ACC112 (cell line): Measurements from ENCODE around the gene PPP4C.

ENCODE experiments used
- H2AFZ ChIP-seq: fragments of 200-600 bp; sonication (generic); one replicate; pipeline ENCODE4 v1.6.0; 2017; ENCODE audit warnings: antibody characterized with exemption, low read length; ENCODE audit not compliant: unreplicated experiment
- H3K27ac ChIP-seq: fragments of 200-600 bp; sonication (generic); 2 replicates; pipeline ENCODE4 v1.5.1; 2014; ENCODE audit warnings: low read depth, mild to moderate bottlenecking, antibody characterized with exemption, low read length, moderate library complexity
- H3K27me3 ChIP-seq: fragments of 200-600 bp; sonication (generic); 2 replicates; pipeline ENCODE4 v1.6.1; 2014; ENCODE audit warnings: mild to moderate bottlenecking, antibody characterized with exemption, low read length, moderate library complexity, mixed read lengths; ENCODE audit not compliant: insufficient read depth
- H3K36me3 ChIP-seq: fragments of 200-600 bp; sonication (generic); 2 replicates; pipeline ENCODE4 v1.6.1; 2016; ENCODE audit warnings: mild to moderate bottlenecking, antibody characterized with exemption, low read length, moderate library complexity, mixed read lengths; ENCODE audit not compliant: insufficient read depth
- H3K4me1 ChIP-seq: fragments of 200-600 bp; sonication (generic); one replicate; pipeline ENCODE4 v1.6.1; 2016; ENCODE audit warnings: low read length, mixed read lengths; ENCODE audit not compliant: insufficient read depth, unreplicated experiment, control insufficient read depth
- H3K4me3 ChIP-seq: fragments of 200-600 bp; sonication (generic); 2 replicates; pipeline ENCODE4 v1.5.1; 2014; ENCODE audit warnings: mild to moderate bottlenecking, low read depth, low read length
- H3K79me2 ChIP-seq: fragments of 200-600 bp; sonication (generic); one replicate; pipeline ENCODE4 v1.6.0; 2016; ENCODE audit warnings: low read length; ENCODE audit not compliant: control insufficient read depth, unreplicated experiment, insufficient read depth

PPP4C gene

GRCh38 chr16:30068333-30068732, 7.5 kb upstream of the PPP4C start:
- H3K4me1 ChIP-seq, result peaks cover 37% of the 10 kb centered on the region
- peaks cover 55% of the 10 kb centered on the region for H3K79me2 ChIP-seq
- peaks cover 58% of the 10 kb centered on the region for H3K36me3 ChIP-seq
- no peaks in the 10 kb centered on the region for H3K27me3 ChIP-seq
- H2AFZ ChIP-seq, result no peak overlapping the region
- peak overlapping the region; percentile 97 for H3K4me3 ChIP-seq
- H3K27ac ChIP-seq, result peak overlapping the region; percentile 3; the same call in 1 of the 2 replicates

- peak overlapping the region; percentile 97 for H3K4me3 ChIP-seq
- H3K79me2 ChIP-seq, result peaks cover 51% of the 10 kb centered on the region
- no peaks in the 10 kb centered on the region for H3K27me3 ChIP-seq
- peaks cover 31% of the 10 kb centered on the region for H3K4me1 ChIP-seq
- H3K27ac ChIP-seq, result peak overlapping the region; percentile 3; the same call in 1 of the 2 replicates
- peaks cover 58% of the 10 kb centered on the region for H3K36me3 ChIP-seq
- no peak overlapping the region for H2AFZ ChIP-seq
These were observed 6.8 kb upstream of the PPP4C start for GRCh38 chr16:30068750-30069610.

GRCh38 chr16:30069611-30070462, 6.0 kb upstream of the PPP4C start:
- peak overlapping the region; percentile 97 for H3K4me3 ChIP-seq
- H3K27ac ChIP-seq, result peak overlapping the region; percentile 2
- H3K4me1 ChIP-seq, result peaks cover 29% of the 10 kb centered on the region

DNA sequence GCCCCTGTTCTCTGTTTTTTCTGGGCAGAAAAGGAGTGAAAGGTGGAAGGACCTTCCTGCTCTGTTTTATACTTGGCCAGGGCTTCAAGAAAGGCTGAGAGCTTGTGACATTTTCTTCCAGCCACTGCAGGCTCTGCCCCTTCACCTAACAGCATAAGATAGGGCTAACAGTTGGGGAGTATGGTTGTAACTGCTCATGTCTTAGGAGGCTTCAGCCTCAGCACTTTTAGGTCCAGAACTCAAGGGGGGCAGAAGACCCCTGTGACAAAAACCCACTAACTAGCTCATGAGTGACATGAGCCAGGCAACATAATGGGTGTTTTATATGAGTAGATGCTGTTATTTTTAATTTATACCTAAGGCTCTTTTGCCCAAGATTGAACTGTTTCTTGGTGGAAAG, 5.3 kb upstream of the PPP4C start:
- peaks cover 58% of the 10 kb centered on the region for H3K36me3 ChIP-seq
- peaks cover 51% of the 10 kb centered on the region for H3K79me2 ChIP-seq
- peaks cover 29% of the 10 kb centered on the region for H3K4me1 ChIP-seq
- H2AFZ ChIP-seq, result no peak overlapping the region
- H3K27ac ChIP-seq, result peak overlapping the region; percentile 2
- no peaks in the 10 kb centered on the region for H3K27me3 ChIP-seq
- peak overlapping the region; percentile 97; the same call in 1 of the 2 replicates for H3K4me3 ChIP-seq

More at GRCh38 chr16:30069611-30070462, 6.0 kb upstream of the PPP4C start:
- Histone ChIP-seq H2AFZ (no peak overlapping the region), H3K27me3 (no peaks in the 10 kb centered on the region), H3K36me3 (peaks cover 58% of the 10 kb centered on the region), H3K79me2 (peaks cover 51% of the 10 kb centered on the region)

- H2AFZ ChIP-seq, result no peak overlapping the region
- peak overlapping the region; percentile 92 for H3K4me3 ChIP-seq
- H3K27me3 ChIP-seq, result no peaks in the 10 kb centered on the region
- H3K4me1 ChIP-seq, result peaks cover 16% of the 10 kb centered on the region
- H3K27ac ChIP-seq, result peak overlapping the region; percentile 74
- H3K36me3 ChIP-seq, result peaks cover 28% of the 10 kb centered on the region
- peaks cover 55% of the 10 kb centered on the region for H3K79me2 ChIP-seq
These were observed 540 bp downstream of the PPP4C start for GRCh38 chr16:30076276-30076791.

DNA sequence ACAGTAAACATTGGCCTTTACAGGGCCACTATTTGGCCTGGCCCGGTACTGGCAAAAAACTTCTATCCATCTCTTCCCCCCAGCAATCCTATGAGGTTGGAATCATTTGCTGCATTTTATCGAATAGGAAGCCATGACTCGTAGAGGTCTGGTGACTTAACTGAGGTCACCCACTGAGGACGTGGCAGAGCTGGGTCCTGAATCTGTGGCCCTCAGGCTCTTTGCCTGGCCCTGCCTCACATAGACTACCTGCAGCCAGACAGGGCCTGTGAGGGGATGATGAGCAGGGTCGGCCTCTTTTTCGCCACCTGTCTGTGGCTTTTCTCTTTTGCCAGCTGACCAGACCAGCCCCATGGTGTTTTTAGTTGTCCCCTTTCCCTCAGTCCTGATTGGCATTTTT, 1.9 kb downstream of the PPP4C start:
- peaks cover 51% of the 10 kb centered on the region for H3K79me2 ChIP-seq
- H3K27me3 ChIP-seq, result no peaks in the 10 kb centered on the region
- peak overlapping the region; percentile 92 for H3K4me3 ChIP-seq
- peaks cover 16% of the 10 kb centered on the region; the same call in 1 of the 2 replicates for H3K36me3 ChIP-seq
- H3K27ac ChIP-seq, result peak overlapping the region; percentile 74
- H2AFZ ChIP-seq, result no peak overlapping the region
- peaks cover 16% of the 10 kb centered on the region for H3K4me1 ChIP-seq

- Histone ChIP-seq H3K4me1 (peaks cover 16% of the 10 kb centered on the region), H3K79me2 (peaks cover 51% of the 10 kb centered on the region), H2AFZ (no peak overlapping the region), H3K27ac (no peak overlapping the region), H3K27me3 (no peaks in the 10 kb centered on the region), H3K36me3 (peaks cover 16% of the 10 kb centered on the region; the same call in 1 of the 2 replicates), H3K4me3 (no peak overlapping the region; the same call in 1 of the 2 replicates)
These were observed 3.0 kb downstream of the PPP4C start for GRCh38 chr16:30078744-30079143.

DNA sequence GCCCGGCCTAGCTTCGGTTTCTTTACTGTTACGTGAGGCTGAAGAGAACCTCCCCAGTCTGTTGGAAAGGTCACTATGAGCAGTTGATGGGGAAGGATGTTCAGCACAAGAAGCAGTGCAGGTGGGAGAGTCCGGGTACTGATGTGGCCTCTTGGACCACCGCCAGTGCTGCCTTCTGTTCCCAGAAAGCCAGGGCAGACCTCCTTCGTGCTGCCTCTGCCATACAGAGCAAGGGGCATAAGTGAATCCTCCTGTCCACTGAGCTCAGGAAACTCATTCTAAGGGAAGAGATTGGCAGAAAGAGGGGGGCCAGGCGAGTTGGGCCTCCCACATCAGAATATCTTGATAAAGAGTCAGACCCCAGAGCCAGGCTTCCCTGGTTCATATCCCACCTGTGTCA, 3.7 kb downstream of the PPP4C start:
- Histone ChIP-seq H3K4me1 (peaks cover 16% of the 10 kb centered on the region), H3K27me3 (no peaks in the 10 kb centered on the region), H3K4me3 (no peak overlapping the region), H2AFZ (no peak overlapping the region), H3K79me2 (peaks cover 51% of the 10 kb centered on the region), H3K27ac (no peak overlapping the region), H3K36me3 (peaks cover 16% of the 10 kb centered on the region; the same call in 1 of the 2 replicates)

GRCh38 chr16:30082545-30083090, 6.8 kb downstream of the PPP4C start:
- H3K27ac ChIP-seq, result no peak overlapping the region
- peaks cover 23% of the 10 kb centered on the region; the same call in 1 of the 2 replicates for H3K36me3 ChIP-seq
- no peak overlapping the region for H2AFZ ChIP-seq
- H3K4me1 ChIP-seq, result peaks cover 7% of the 10 kb centered on the region
- H3K79me2 ChIP-seq, result peaks cover 33% of the 10 kb centered on the region
- H3K4me3 ChIP-seq, result no peak overlapping the region
- H3K27me3 ChIP-seq, result no peaks in the 10 kb centered on the region
